GM21529 (cell line): Measurements from ENCODE around the gene CAMK2G.
"Not testable (repeated sequence)": the region's sequence is repeated elsewhere in the genome, so short reads cannot be mapped to it uniquely, and the experiment has no call there.

Experiments used
- ATAC-seq: cut with Tn5 transposase; IDR thresholded peaks from one replicate; pipeline ENCODE4 v1.9.1; 2021; ENCODE audit not compliant: unreplicated experiment

The CAMK2G gene

GRCh38 chr10:73874267-73875138 is at the start of gene CAMK2G:
CAMK2G (minus strand) TSS chr10:73874555; CDS start chr10:73874461, 94 bp downstream.
- peak; percentile 86 for ATAC-seq

DNA sequence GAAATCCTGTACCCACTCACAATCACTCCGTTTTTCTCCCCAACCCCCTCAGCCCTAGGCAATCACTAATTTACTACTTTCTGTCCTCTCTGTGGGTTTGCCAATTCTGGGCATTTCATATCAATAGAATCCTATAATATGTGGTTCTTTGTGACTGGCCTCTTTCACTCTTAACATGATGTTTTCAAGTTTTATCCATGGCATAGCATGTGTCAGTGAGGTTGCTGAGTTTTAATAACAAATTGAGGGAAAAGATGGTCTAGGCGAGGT is 48.4 kb upstream of the CAMK2G start:
- ATAC-seq: no peak

DNA sequence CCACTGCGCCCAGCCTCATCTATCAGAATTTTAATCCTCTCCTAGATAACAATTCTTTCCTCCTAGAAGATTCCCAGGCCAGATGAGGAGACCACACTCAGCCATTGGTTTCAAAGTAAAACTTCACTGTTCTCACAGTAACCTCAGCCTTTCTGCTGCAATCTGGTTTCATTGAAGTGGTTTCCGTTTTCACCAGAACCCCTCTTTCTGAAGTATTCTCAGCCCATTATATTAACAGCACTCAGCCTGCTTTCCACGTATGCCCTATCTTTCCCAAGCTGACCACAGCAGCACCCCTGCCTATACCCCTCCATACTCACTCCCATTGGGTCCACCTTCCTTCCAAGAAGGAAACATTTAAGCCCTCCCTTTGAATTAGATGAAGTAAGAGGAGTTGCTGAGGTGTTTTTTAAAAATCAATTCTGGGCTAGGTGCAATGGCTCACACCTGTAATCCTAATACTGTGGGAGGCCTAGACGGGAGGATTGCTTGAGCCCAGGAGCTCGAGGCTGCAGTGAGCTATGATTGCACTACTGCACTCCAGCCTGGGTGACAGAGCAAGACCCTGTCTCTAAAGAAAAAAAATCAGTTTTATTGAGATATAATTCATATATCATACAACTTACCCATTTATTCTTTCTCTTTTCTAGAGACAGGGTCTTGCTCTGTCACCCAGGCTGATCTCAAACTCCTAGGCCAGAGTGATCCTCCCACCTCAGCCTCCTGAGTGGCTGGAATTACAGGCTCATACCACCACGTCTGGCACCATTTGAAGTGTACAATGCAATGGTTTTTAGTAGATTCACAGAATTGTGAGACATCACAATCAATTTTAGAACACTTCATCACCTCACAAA is 47.9 kb upstream of the CAMK2G start:
- ATAC-seq: no peak

DNA sequence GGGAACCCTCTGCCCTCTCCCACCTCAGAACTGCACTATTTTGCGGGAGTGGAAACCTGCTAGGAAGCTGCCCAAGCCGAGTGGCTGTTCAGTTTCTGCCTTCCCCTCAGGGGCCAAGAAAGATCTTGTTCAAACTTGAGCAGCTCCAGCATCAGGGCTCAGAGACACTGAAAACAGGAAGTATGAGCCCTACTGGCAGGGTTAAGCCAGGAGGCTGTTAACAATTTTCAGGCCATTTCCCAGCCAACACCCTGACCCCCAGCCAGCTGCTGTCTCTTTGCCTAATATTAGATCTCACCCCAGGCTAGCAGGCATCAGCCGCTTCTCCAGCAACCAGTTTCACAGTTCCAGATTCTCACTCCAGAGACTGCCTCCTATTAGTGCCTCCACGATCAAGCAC is 45.7 kb upstream of the CAMK2G start:
- peak; percentile 55 for ATAC-seq

GRCh38 chr10:73919481-73919880 is 45.1 kb upstream of the CAMK2G start:
- ATAC-seq: not testable (repeated sequence)

DNA sequence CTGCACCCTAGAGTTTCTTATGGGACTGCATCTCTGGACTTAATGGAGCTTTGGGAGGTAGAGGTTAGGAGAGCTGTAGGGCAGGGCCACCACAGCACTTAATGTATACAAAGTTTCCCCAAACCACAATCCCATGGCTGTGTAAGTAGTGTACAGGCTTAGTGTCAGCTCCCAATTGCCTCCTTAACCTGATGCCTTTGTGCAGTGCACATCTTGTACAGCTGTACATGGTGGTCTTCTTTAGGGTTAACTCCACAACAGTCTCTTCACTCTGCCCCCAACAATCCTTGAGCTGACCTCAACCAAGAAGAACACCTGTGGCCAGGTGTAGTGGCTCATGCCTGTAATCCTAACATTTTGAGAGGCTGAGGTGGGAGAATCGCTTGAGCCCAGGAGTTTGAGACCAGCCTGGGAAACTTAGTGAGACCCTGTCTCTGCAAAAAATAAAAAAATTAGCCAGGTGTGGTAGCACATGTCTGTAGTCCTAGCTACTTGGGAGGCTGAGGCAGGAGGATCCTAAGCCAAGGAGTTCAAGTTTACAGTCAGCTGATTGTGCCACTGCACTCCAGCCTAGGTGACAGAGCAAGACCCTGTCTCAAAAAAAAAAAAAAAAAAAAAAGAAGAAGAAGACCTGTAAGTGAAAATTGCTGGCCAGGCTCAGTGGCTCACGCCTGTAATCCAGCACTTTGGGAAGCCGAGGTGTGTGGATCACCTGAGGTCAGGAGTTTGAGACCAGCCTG is 43.4 kb upstream of the CAMK2G start:
- ATAC-seq: no peak

DNA sequence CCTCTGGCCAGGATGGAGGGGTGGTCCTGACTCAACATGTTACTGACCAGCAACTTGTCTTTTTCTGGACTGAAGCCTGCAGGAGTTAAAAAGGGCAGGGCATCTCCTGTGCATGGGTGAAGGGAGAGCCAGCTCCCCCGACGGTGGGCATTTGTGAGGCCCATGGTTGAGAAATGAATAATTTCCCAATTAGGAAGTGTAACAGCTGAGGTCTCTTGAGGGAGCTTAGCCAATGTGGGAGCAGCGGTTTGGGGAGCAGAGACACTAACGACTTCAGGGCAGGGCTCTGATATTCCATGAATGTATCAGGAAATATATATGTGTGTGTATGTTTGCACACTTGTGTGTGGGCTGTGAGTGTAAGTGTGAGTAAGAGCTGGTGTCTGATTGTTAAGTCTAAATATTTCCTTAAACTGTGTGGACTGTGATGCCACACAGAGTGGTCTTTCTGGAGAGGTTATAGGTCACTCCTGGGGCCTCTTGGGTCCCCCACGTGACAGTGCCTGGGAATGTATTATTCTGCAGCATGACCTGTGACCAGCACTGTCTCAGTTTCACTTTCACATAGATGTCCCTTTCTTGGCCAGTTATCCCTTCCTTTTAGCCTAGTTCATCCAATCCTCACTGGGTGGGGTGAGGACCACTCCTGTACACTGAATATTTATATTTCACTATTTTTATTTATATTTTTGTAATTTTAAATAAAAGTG is 42.6 kb upstream of the CAMK2G start:
- ATAC-seq: no peak

DNA sequence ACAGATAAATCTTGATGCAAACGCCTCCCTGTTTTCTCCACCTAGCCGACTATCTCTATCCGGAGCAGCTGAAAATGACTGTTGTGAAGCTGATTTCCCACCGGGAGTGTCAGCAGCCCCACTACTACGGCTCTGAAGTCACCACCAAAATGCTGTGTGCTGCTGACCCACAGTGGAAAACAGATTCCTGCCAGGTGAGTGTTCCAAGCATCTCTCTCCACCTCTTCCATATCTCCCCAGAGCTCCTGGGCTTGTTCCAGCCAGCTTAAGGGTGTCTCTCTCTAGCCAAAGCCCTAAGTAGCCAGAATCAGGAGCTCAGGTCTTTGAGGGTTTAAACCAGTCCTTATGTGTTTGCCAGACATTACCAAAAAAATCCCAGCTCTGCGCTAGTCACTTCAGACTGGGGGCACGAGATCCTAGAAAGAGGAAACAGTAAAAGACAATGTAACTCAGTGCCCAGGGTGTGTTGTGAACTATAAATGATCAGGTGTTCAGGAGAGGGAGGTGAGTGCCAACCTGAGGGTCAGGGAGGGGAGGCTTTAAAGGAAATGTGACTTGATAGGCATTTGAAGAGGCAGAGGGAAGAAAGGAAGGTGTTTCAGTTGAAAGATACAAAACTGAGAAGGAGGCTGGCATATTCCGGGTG is 41.0 kb upstream of the CAMK2G start:
- no peak for ATAC-seq

- ATAC-seq: no peak
These were observed 39.7 kb upstream of the CAMK2G start for GRCh38 chr10:73914036-73914435.

DNA sequence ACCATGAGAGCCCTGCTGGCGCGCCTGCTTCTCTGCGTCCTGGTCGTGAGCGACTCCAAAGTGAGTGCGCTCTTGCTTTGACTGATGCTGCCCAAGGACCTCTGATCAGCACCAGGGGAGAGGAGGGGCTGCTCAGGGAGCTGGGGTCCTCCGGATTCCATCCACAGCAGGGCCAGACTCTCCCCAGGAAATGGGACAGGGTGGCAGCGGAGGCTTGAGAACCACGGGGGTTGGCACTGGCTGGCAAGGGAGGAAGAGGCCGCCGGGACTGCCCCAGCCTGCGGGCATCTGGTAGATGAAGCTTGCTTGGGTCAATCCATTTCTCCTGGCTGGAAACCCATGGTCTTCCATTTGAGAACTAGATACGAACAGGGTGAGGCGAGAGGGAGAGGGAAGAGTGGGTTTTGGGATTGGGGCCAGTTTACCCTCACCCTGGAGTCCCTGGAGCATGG is 37.2 kb upstream of the CAMK2G start:
- ATAC-seq: no peak

DNA sequence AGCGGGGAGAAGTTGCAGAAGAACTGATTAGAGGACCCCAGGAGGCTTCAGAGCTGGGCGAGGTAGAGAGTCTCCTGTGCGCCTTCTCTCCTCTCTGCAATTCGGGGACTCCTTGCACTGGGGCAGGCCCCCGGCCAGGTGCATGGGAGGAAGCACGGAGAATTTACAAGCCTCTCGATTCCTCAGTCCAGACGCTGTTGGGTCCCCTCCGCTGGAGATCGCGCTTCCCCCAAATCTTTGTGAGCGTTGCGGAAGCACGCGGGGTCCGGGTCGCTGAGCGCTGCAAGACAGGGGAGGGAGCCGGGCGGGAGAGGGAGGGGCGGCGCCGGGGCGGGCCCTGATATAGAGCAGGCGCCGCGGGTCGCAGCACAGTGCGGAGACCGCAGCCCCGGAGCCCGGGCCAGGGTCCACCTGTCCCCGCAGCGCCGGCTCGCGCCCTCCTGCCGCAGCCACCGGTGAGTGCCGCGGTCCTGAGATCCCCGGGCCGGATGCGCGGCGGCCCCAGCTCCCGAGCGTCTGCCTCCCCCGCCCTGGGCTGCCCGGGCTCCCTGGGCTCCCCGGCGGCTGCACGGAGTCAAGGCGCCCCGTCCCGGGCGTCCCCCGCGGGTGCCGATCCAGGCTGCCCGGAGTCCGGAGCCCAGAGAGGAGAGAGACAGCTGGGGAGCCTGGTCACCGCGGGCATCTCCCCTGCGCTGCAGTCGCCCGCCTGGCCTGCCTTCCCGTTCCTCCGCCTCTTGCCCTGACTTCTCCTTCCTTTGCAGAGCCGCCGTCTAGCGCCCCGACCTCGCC is 36.6 kb upstream of the CAMK2G start, which contains the start of gene PLAU:
PLAU (plus strand) TSS at position 369 of the 789 bp plus-strand sequence. CDS start 424 bp downstream, outside the sequence.
- ATAC-seq: no peak

GRCh38 chr10:73910401-73910763 is 36.0 kb upstream of the CAMK2G start:
- ATAC-seq: no peak

DNA sequence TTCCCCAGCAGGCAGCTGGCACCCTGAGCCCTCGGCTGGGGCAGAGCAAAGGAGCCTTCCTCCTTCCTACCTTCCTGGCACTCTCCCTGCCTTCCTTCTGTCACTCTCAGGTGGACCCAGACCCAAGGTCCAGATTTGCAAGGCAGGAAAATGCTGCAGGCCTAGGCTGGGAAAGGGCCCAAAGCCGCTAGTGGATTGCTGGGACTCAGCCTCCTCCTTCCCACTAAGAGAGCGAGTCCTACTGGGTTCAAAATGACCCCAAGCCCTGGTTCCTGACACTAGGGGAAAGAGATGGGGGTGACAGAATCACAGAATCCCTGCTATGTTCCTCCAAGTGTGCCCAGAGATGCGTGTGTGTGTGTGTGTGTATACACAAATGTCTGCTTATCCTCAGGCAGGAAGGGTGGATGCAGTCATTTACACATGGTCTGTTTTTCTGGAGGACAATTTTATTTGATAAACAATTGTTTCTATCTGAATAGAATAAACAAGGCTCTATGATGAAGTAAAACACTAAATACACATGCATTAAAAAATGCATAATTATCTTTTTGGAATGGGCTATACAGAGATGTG is 35.3 kb upstream of the CAMK2G start:
- ATAC-seq: no peak

DNA sequence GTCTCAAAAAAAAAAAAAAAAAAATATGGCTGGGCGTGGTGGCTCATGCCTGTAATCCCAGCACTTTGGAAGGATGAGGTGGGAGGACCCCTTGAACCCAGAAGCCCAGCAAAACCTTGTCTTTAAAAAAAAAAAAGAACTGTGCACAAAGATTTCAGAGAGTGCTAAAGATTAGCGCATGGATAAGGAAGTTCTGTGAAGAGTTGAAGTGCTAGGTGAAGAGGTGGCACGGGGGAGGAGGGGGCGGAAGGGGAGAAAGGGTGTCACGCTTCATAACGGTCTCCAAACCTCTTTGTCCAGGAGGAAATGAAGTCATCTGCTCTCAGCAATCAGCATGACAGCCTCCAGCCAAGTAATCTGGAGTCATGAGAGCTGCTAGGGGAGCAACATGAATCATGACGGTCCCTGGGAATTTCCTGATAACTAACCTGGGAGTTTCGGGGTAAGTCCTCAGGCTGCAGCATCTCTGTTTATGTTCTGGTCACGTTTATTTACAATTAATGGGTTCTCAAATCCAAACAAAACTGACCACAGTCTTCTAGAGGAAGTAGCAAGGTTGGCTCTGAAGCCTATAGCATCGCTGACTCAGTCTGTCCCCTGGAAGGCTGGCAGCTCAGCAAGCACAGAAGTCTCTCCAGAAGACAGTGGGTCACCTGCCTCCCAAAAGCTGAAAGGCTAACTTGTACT is 34.6 kb upstream of the CAMK2G start:
- peak; percentile 60 for ATAC-seq

DNA sequence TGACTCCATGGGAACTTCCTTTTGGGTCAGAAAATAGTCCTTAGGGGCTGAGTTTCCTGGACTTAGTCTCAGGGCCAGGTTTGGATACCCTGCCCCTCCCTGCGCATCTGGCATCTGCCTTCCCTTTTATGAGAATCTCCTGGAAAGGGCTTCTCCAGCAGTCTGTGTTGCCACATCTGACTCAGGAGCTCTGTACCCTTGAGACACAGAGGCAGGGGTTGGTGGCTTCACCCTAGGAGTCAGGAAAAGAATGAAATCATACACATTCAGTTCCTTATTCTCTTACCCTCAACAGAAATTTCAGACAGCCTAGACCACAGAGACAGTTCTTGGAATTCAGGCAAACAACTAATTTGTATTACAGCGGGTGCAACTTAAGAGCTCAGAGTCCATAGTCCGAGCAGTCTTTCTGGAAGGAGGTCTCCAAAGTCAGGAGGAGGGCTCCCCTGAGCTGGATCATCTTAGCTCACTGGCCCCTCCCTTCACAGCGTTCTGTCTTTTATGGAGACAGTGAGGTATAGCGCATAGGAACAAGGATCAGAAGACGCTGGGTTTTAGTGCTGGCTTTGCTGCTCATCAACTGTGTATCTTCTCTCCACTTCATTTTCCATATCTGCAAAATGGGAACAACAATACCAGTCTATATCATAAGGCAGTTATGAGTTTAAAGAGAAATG is 33.6 kb upstream of the CAMK2G start:
- ATAC-seq: no peak

DNA sequence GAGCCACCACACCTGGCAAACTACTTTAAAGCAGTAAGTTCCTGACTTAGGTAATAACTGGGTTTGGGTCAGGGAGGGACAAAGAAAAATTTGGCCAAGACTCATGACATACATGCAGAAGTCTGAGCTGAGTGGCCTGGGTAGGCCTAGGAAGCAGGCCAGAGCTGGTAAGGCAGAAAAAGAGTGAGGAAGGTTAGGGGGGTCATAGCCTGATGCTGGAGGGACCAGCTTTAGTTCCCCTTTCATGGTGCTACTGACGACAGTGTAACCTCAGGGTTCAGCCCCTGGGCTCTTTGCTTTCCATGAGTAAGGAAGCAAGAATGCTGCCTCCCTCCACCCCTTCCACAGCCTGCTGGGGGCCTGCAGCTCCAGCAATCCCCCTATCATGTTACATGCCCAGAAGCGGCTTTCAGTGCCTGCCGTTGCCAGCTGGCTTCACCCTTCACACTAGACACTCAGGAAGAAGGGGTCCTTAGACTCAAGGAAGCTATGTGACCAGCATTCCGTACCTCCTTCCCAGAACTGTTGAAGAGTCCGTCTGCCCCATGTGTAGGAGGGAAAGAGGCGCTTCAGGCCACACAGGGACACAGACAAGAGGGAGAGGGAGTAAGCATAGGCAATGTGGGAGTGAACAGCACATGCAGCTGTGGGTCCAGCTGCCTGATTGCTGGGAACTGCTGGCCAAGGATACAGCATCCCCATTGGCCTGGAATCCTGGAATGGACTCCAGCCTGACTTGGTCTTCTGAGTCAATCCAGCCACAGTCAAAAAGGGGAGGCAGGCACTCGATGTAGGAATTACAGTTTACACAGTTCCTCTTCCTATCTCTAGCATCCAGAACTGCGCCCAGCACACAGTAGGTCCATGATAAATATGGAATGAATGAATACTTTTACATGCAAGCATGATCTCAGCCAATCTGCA is 32.4 kb upstream of the CAMK2G start:
- ATAC-seq: no peak
